MV-4-11 (cell line): Measurements from ENCODE around the gene PTF1A.
A peak's percentile ranks its signal among the peaks of the same experiment; 100 is the strongest.

Source experiments
- DNase-seq: peaks from one replicate; lab custom pipeline; 2025; lab: John Stamatoyannopoulos, UW

The PTF1A gene, protein sequence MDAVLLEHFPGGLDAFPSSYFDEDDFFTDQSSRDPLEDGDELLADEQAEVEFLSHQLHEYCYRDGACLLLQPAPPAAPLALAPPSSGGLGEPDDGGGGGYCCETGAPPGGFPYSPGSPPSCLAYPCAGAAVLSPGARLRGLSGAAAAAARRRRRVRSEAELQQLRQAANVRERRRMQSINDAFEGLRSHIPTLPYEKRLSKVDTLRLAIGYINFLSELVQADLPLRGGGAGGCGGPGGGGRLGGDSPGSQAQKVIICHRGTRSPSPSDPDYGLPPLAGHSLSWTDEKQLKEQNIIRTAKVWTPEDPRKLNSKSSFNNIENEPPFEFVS

DNA sequence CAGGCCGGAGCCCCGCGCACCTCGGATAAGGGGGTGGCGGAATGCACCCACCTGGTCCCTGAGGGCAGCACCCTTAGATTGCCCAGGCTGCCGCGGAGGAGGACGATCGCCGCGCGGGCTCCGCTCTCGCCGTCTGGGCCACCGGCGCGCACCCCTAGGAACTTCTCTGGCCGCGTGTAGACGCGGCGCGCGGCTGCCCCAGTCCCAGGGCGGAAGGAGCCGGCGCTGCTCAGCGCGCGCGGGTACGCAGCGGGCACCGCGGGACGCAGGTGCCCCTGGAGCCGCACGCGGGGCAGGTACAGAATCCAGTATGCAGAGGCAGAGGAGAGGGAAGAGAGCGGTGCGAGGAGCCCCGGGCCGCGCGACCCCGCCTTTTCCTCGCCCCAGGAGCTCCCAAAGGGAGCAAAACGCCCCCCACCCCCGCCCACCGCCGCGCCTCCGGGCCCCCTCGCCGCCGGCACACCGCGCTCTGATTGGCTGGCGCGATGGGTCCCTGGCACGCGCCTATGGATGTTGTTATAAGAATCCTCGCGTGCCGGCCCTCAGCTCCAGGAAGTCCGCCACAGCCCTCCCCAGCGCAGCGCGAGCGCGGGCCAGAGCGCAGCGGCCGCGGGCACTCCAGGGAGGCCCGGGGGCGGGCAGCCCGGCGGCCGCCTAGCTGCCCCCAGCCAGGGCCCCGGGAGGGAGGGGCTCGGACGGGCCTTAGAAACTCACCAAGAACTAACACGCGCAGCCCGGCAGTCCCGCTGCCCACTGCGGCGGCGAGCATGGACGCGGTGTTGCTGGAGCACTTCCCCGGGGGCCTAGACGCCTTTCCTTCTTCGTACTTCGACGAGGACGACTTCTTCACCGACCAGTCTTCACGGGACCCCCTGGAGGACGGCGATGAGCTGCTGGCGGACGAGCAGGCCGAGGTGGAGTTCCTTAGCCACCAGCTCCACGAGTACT, at the start of gene PTF1A:
Gene PTF1A, plus strand, starts transcription at position 549 of the 948 bp plus-strand sequence. Its CDS starts 219 bp downstream, at position 768.
- no peak for DNase-seq

DNA sequence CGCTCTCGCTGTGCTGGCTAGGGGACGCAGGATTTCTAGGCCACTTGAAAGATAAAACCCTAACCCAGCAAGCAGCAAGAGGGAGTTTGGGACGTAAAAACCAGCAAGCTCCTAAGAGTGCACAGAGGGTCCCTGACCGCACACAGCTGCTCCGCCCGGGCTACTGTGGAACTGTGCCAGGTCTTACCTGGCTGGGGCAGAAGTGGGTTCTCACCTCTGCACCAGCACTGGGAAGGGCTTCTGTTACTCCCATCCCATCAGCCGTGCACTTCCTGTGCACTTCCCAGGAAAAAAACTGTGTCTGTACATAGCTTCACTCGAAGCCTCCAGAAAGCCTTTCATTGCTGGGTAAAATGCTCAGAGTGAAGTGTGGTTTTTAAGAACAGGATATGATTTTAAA, 45.9 kb upstream of the PTF1A start:
- no peak for DNase-seq

DNA sequence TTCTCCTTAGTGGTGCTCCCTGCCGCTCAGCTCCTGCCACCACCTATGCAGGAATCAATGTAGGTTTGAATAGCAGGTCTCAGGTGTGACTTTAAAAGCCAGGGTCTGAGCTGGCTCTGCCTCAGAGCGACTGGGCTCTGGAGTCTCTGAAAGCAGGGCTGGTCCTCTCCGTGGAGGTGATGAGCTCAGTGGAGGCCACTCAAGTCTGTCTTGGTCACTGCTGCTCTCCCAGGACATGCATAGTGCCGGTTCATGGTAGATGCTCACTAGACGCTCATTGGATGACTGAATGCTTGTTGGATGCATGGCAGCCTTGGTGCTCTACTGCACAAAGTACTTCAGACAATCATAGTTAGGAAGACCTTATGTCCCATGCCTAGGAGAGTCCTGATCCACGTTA, 45.1 kb upstream of the PTF1A start:
- no peak for DNase-seq

DNA sequence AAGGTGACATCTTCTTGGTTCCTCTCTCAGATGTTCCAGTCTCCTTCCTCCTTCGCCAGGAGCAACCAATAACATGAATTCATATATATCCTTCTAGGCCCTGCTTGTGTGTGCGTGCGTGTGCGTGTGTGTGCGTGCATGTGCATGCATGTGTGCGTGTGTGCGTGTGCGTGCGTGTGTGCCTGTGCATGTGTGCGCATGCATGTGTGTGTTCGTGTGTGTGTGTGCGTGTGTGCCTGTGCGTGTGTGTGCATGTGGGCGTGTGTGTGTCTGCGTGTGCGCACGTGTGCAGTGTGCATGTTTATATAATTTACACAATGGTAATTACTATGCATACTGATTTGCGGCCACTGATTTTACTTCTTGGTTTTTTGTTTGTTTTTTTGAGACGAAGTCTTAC, 43.9 kb upstream of the PTF1A start:
- DNase-seq, result no peak

DNA sequence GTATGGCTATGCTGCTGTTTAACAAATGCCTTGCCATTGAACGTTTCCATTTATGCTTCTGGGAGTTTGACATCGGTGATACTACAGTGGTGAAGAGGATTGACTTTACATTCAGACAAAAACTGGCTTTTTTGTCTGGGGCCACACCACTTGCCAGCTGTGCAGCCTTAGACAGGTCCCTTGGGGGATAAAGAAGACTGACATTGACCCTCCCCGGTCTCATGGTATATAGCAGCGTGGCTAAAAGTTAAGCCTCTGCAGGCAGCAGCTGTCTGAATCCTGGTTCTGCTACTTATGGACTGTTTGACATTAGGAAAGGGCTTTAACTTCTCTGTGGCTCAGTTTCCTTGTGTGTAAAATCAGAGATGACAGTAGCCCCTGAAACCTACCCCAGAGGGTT, 42.0 kb upstream of the PTF1A start:
- no peak for DNase-seq

DNA sequence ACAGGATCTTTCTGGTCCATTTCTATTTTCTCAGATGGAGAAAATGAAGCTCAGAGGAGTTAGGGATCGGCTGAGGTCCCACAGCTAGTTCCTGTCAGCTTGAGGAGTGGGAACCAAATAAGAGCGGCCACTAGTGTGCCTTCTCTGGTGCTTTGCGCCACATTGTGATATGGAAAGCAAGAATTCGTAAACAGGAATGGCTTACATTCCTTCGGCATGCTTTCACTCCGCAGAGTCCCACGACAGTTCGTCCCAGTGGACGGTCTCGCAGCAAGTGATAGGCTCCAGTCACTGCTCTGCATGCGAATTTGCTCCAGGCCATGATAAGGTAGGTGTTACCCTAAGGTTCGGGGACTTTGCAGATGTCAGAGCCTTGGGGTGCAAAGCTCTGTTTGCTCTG, 41.5 kb upstream of the PTF1A start:
- DNase-seq, result no peak

DNA sequence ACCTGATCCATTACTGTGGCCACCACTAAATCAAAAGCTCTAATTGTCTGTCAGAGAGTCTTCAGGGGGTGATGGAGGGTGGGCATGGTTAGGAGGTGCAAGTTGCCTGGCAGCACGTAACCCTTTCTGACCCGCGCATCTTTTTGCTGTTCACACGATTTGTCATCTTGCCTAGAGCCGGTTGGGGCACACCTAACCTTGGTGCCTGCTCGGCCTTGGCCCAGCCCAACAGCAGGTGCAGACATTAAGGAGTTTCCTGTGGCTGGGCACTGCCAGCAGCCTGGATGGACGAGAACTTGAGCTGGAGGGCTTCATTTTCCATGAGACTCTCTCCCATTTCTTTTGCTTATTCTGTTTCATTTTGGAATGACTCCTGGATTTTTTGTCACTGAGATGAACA, 41.0 kb upstream of the PTF1A start:
- no peak for DNase-seq

DNA sequence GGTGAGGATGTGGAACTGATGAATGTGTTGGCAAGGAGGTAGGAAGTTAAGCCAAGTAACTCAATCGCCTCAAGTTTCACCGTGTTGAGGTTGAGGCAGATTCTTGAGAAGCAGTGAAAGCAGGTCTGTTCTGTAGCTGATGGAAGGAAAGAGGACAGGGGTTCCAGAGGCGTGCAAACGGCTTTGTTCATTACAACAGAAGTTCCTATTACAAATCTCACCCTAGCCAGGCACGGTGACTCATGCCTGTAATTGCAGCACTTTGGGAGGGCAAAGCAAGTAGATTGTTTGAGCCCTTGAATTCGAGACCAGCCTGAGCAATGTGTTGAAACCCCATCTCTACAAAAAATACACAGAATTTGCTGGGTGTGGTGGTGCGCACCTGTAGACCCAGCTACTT, 36.9 kb upstream of the PTF1A start:
- peak; percentile 41 for DNase-seq

DNA sequence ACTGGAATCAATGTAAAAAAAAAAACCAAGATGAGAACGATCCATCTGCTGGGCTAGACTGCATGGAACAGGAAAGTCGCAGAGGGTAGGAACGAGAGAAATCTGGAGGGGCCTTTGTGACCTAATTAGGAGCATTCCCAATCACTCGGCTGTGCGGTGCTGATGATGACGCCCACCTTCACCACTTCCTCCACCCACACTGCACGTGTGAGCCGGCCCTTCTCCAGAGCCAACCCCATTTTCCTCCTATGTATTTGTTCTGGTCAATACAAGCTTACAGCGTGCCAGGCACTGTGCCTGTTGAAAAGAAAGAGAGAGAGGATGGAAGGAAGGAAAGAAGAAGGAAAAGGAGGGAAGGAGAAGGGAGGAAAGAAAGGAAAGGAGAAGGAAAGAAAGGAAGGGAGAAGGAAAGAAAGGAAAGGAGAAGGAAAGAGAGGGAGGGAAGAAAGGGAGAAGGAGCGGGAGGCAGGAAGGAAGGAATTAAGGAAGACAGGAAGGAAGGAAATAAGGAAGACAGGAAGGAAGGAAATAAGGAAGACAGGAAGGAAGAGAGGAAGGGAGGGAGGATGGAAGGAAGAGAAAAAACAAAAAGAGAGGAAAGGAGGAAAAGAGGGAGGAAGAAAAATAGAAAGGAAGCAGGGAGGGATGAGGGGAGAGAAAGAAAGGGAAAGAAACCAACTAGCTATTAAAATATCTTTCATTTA, 35.5 kb upstream of the PTF1A start:
- no peak for DNase-seq

DNA sequence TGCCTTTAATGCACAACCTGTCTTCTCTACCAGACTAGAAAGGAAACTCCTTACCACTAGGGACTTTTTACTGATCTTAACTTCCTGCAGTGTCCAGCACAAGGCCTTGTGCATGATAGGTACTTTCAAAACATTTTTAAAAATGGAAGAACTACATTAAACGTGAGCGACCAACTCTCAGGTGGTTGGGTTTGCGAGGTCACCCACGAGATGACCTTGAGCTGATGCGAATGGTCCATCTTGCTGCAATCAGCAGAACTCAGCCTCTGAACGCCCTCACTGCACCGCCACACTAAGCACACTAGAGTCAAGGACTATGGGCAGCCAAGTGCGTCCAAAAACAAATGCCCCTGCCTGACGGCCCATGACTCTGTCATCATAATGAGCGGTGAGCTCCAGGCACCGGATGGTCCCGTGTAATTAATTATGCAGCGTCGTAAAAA, 34.9 kb upstream of the PTF1A start:
- DNase-seq, result no peak

DNA sequence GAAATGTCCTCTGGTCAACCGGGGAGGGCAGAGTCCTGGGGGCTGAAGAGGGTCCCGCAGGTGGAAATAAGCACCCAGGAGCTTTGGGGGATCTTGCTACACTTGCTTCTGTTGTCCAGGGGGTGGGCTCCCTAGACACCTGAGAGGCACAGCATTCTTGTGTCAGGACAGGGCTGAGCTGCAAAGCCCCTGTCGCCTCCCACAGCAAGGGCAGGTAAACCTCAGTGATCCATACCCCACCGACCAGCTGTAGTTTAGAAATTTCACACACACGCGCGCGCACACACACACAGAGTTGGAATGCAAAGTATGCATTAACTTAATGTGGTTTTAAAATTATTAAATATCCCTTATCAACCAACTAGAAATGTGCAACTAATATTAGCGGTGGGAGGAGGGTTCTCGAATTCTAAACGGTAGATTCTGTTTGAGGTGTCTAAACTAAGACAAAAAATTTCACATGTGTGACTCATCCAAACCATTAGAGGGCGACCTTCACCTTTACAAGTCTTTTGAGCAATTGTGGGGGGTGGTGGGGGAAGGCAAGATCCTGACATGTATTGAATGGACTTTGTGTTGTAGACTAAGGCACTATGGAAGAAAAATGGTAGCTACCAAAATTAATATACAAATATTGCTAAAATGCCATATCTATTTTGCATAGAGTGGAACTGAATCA, 34.3 kb upstream of the PTF1A start:
- DNase-seq, result peak; percentile 17

DNA sequence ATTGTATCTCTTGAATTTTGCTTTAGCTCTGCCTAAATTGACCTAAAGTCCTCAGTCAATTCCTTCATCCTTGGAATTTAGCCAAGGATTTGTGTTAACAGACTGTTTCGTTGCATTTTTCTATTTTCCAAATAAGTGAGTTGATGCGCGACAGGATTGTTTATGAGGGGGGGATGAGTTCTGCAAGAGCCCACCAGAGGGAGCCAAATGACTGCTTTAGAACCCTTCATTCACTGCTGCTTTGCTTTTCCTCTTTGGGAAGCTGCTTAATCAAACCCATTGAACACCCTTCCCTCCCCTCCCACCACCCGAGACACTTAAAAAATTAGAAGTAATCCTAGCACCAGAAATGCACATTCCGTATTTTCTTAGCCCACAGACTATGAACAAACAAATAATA, 33.7 kb upstream of the PTF1A start:
- peak; percentile 50 for DNase-seq

DNA sequence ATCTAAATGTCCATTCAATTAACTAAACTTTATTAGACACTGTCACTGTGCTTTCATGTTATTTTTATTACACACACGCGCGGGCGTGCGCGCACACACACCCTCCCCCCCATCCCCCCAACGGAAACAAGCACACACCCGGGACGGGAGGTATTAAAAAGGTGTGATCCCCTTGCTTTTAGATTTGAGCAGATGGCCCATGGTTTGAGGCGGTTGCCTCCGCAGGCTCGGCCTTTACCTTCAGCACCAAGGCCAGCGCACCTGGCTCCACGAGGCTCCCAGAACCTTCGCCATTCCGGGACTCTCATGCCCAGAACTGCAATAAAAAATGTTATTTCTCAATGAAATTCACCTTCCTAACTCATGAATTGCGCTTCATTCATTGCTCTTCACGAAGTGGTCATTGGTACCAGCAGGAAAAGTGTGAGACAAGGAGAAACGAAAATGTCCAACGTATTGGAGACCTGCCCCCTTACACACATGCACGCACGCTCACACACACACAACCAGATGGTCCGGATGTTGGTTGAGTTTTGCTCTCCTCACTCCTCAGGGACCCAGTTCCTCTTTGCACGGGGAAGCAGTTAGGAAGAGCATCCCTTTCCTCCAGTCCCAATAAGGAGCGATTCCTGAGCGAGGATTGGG, 20.8 kb upstream of the PTF1A start:
- no peak for DNase-seq

DNA sequence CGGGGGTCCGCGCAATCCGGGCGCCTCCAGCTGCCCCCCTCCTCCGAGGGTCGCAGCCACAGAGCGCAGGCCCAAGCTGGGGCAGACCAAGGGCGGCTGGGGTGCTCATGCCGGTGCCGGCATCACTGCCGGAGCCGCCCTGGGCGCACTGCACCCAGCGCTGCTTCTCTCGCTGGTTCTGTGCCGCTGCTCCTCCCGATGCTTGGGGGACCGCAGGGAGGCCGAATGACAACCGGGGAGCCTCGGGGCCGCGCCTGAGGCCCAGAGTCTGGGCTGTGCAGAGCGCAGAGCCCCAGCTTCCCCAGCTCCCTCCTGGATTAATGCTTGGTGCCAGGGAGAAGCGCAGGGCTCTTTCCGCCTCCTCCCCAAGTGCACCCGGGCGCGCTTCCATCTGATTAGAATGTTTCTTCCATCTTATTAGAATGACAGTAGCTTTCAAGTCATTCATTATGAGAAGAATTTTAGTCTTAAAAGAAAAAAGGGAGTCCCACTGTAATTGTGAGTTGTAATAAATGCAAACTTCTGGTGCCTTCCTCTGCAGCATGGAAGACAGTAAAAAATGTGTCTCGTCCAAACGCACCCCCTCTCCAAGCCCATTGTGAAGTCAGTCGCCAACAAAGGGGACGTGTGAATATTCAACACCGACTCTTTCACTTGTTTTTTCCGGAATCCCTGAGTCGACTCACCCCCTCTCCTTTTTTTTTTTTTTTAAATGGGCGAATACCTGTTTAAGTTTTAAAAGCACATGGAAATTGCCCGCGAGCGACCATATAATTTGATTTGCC, 19.5 kb upstream of the PTF1A start:
- DNase-seq, result no peak

DNA sequence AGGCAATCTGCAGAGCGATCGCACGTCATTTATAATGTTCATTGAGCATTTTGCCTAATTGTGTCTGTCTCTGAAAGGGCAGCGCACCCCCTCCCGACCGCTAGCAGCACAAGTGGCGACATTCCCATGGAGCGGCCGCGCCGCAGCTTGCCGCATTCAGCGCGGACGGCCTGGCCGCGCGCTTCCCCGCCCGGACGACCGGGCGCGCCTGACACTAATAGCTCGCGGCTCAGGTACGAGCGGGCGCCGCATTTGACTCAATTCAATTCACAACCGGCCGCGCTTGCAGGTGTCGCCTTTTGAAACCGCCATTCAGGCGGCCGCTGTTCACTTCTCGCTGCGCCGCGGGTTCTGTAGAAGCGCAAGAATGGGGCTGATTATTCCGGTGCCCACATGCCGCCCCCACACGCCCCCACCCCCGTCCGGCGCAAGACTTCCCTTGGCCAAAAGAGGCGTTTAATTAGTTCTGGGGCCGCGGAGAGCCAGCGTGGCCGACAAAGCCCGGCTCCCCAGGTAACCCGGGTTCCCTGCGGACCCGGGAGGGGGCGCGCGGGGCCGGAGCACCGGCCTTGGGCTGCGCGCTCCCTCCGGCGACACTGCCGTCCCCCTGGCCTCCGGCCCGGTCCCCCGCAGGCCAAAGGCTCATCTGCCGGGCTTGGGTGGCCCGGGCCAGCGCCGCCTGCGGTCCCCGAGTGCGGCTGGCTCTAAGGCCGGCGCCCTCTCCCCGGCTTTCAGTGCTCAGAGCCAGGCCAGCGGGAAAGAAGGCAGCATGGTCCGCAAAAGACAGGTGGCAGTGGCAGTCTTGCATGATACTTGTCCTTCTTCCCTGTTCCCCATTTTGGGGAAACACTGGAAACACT, 18.7 kb upstream of the PTF1A start:
- DNase-seq, result no peak

DNA sequence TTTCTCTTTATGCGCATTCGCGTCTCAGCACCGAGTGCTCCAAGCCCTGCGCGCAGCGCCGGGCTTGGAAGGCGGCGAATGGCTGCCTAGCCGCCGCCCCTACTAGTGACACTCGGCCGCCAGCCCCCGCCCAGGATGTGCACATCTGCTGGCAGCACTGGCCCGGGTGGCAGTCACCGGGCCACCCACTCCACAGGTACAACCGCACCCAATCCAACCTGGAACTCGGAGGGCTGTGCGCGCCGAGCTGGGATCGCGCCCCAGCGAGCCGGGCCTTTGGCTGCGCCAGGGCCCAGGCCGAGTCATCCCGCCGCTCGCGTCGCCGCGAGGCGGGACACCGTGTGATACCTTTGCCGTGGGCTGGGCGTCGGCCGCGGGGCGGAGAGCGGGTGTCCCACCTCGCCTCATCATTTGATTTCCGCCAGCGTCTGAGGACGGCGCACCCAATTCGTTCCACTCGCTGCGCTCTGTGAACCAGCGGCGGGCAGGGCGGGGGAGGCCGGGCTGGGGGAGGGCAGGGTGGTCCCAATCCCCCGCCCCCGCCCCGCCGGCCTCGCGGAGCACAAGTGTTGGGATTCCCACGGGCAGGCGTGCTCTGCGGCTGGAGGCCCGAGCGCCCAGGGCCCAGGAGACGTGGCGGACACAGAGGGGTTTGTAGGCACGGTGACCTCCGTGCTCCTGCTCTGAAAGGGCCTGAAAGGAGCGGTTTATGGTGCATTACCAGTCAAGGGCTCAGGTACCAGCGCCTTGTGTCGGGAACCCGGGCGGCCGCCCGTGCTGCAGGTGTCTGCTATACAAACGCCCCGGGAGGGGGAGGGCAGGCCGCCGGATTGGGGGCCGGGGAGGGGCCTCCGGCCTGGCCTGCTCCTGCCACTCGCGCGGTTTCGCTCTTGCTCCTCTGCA, 17.8 kb upstream of the PTF1A start:
- no peak for DNase-seq

DNA sequence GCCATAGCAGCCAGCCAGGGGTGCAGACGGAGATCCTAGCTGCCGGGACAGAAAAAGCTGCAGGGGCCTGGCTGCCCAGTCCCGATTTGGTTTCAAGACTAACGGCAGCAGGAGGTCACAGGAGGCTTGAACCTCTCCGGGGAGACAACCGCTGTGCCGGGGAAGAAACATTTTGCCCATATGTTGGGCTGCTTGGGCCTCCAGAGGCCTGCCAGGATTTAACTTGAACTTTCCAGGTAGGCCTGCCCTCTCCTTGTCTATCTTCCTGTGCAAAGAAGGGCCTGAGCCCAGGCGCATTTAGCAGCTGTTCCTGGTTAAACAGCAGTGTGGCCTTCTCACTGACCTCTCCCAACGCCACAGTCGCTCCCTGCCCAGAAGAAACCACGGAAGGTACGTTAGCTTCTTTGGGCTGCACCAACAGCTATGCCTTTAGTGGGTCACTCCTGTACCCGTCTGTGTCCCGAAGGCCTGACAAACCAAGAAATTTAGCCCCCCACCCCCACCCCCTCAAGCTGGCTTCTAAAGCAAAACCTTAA, 17.1 kb upstream of the PTF1A start:
- no peak for DNase-seq

DNA sequence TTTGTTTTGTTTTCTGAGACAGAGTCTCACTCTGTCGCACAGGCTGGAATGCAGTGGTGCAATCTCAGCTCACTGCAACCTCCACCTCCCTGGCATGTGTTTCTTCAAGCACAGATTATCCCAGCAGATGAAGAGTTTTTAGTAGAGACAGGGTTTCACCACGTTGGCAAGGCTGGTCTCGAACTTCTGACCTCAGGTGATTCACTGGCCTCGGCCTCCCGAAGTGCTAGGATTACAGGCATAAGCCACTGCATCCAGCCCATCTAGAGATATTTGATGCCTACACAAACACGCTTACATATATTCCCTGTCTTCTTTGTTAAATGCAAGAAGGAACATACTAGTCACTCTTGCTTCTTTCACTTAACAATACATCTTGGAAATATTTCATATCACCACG, 5.9 kb upstream of the PTF1A start:
- DNase-seq, result no peak
